ENCODE measurements around the gene P2RY13.

- TF ChIP-seq CTCF (IDR thresholded peaks at IDR 0.05) (no peak), POLR2A (IDR thresholded peaks at IDR 0.05) (no peak)
Measured at GRCh38 chr3:151327571-151328198, 1.7 kb downstream of the P2RY13 start.

Data from lower leg skin (tissue), 3 donors.